K562 (cell line): ENCODE measurements around the gene NR2F2. TPM values are rescaled to one million over a fixed set of nuclear protein-coding genes. Genes with fewer than 3 reads are reported as not detected.

Source experiments
- CHD4 ChIP-seq: fragments of 200-600 bp; sonication (generic); IDR thresholded peaks from 3 replicates; pipeline ENCODE4 v1.6.1; 2012; ENCODE audit warnings: low read depth, mild to moderate bottlenecking, mixed read lengths, low read length, inconsistent platforms; ENCODE audit not compliant: insufficient read depth, insufficient replicate concordance, poor library complexity, severe bottlenecking
- HOXB6 ChIP-seq: fragments of 250-450 bp; sonication (Bioruptor Pico); IDR thresholded peaks from 2 replicates; pipeline ENCODE4 v1.5.1; 2022; ENCODE audit warnings: mild to moderate bottlenecking, borderline replicate concordance
- JUN ChIP-seq, 2 experiments: sonication (generic) in 1 of 2; formaldehyde crosslinking in 1 of 2; IDR thresholded peaks; 2 replicates each; pipeline versions ENCODE4 v1.6.1 to v1.8.0; 2012 to 2022; ENCODE audit warnings: borderline replicate concordance in 2 of 2, mild to moderate bottlenecking in 2 of 2, improper control_type of control experiment in 1 of 2, low read depth in 1 of 2, low read length in 1 of 2, missing genetic modification reagents in 1 of 2
- KDM1A ChIP-seq, 2 experiments: fragments of 450-650 bp; IDR thresholded peaks; 2 replicates each; pipeline ENCODE4 v1.6.1; 2016; ENCODE audit warnings: mild to moderate bottlenecking in 2 of 2
- MCM2 ChIP-seq: fragments of 450-650 bp; IDR thresholded peaks from 2 replicates; pipeline ENCODE4 v1.6.1; 2017; ENCODE audit warnings: low read depth, mild to moderate bottlenecking
- MTA3 ChIP-seq: fragments of 450-650 bp; formaldehyde crosslinking; IDR thresholded peaks from 2 replicates; pipeline ENCODE4 v1.6.1; 2017; ENCODE audit warnings: mild to moderate bottlenecking, borderline replicate concordance
- NR1H2 ChIP-seq: sonication (generic); formaldehyde crosslinking; IDR thresholded peaks from 2 replicates; pipeline ENCODE4 v1.4.0; 2020; ENCODE audit warnings: mild to moderate bottlenecking, missing genetic modification reagents
- RBM17 ChIP-seq: fragments of 200-400 bp; formaldehyde crosslinking; IDR thresholded peaks from 2 replicates; pipeline ENCODE4 v1.6.1; 2017; ENCODE audit warnings: low read depth, mild to moderate bottlenecking, low read length, borderline replicate concordance
- SIX5 ChIP-seq, 2 experiments: IDR thresholded peaks; 2 replicates each; pipeline ENCODE4 v1.6.1; 2011; ENCODE audit warnings: low read length in 2 of 2, borderline replicate concordance in 1 of 2, low read depth in 1 of 2, mild to moderate bottlenecking in 1 of 2, moderate library complexity in 1 of 2; ENCODE audit not compliant: insufficient read depth in 1 of 2
- TBL1XR1 ChIP-seq, 2 experiments: IDR thresholded peaks; 2 replicates each; pipeline ENCODE4 v1.6.1; 2012; ENCODE audit warnings: improper control_type of control experiment in 2 of 2, low read length in 2 of 2, mild to moderate bottlenecking in 1 of 2
- THAP7 ChIP-seq: fragments of 250-450 bp; sonication (Bioruptor Pico); IDR thresholded peaks from 2 replicates; pipeline ENCODE4 v1.5.0; 2021
- THRA ChIP-seq: fragments of 450-650 bp; IDR thresholded peaks from 2 replicates; pipeline ENCODE4 v1.6.1; 2017; ENCODE audit warnings: mild to moderate bottlenecking, moderate library complexity
- WHSC1 ChIP-seq: IDR thresholded peaks from one replicate; pipeline ENCODE4 v1.6.1; 2012; ENCODE audit warnings: low read length, control low read depth, inconsistent platforms
- ZBTB12 ChIP-seq: fragments of 250-450 bp; sonication (Bioruptor Pico); IDR thresholded peaks from 2 replicates; pipeline ENCODE4 v1.4.0; 2020
- ZMIZ1 ChIP-seq, 2 experiments: fragments of 150-350 bp in 1 of 2; IDR thresholded peaks; 2 replicates each; pipeline ENCODE4 v1.6.1; 2012 to 2016; ENCODE audit warnings: low read depth in 2 of 2, low read length in 2 of 2, mild to moderate bottlenecking in 1 of 2, moderate library complexity in 1 of 2
- ZNF263 ChIP-seq: sonication (generic); formaldehyde crosslinking; IDR thresholded peaks from 2 replicates; pipeline ENCODE4 v1.8.0; 2022; ENCODE audit warnings: mild to moderate bottlenecking, missing genetic modification reagents, borderline replicate concordance
- ZNF586 ChIP-seq: fragments of 450-650 bp; formaldehyde crosslinking; conservative IDR thresholded peaks from 2 replicates; pipeline ENCODE4 v1.4.0; 2020; ENCODE audit warnings: mild to moderate bottlenecking, moderate library complexity
- polyA plus RNA-seq, 8 experiments: library from polyadenylated mRNA; depleted of rRNA in 4 of 8; stranded (reverse) in 5 of 8; unstranded in 3 of 8; fragments of >200 nt; fragmentation: Nextera tagmentation in 2 of 8; fragmentation: Illumina TruSeq in 1 of 8; extraction: Ambion mirVana in 2 of 8; extraction: Trizol in 1 of 8; gene quantifications; 2 replicates each; pipeline versions ENCODE4 v1.2.1 to v1.2.3, GENCODE V29; 2011 to 2014; ENCODE audit warnings: inconsistent platforms in 1 of 8, missing spikeins in 1 of 8
- total RNA-seq, 7 experiments: library from RNA; depleted of rRNA in 6 of 7; stranded (reverse); fragments of >200 nt in 6 of 7; fragmentation: Illumina TruSeq in 2 of 7; extraction: Trizol in 2 of 7; gene quantifications; 2 replicates each; pipeline versions ENCODE4 v1.2.1 to v1.2.3, GENCODE V29; 2011 to 2021; ENCODE audit warnings: low replicate concordance in 1 of 7

Gene NR2F2
- total and polyA plus RNA-seq, 9 of the 15 experiments (the other 6 are each of a cell fraction or from before 2014, with no cell fraction given) = 6.0 to 51.8 (median 11.1) TPM

GRCh38 chr15:96356494-96357455, 26.3 kb downstream of the NR2F2 start (continued):
- TF ChIP-seq ZNF263 = no peak
- TF ChIP-seq THRA = no peak
- TF ChIP-seq ZNF586 (CRISPR knock-in tag) = no peak
- no peak for TF ChIP-seq WHSC1
- TF ChIP-seq RBM17 = no peak
- peak; percentile 68 for TF ChIP-seq ZBTB12 (CRISPR knock-in tag)
- TF ChIP-seq MCM2 = no peak
- no peak for TF ChIP-seq SIX5 (IDR thresholded peaks at IDR 0.05; ENCODE audit: borderline replicate concordance in 1 of 2, insufficient read depth in 1 of 2, low read depth in 1 of 2, low read length in 2 of 2)
- TF ChIP-seq HOXB6 (CRISPR knock-in tag) = no peak
- no peak for TF ChIP-seq NR1H2
- TF ChIP-seq JUN (IDR thresholded peaks at IDR 0.05; ENCODE audit: borderline replicate concordance, low read depth, low read length) = no peak
- TF ChIP-seq JUN (CRISPR knock-in tag; IDR thresholded peaks at IDR 0.05; ENCODE audit: borderline replicate concordance) = peak; percentile 66; the same call in 1 of the 2 replicates
- peak; percentile 91; the same call in 1 of the 2 replicates for TF ChIP-seq MTA3
- TF ChIP-seq THAP7 (CRISPR knock-in tag) = no peak
- peak in 1 of 2 experiments; percentile 32; a peak in 1 of 4 replicates for TF ChIP-seq ZMIZ1 (IDR thresholded peaks at IDR 0.05; ENCODE audit: low read depth in 2 of 2, low read length in 2 of 2)
- TF ChIP-seq KDM1A (IDR thresholded peaks at IDR 0.05) = peak in 1 of 2 experiments; percentile 6; a peak in 1 of 4 replicates
- TF ChIP-seq CHD4 = no peak
- TF ChIP-seq TBL1XR1 (IDR thresholded peaks at IDR 0.05; ENCODE audit: low read length in 2 of 2) = peak; percentile 65 to 75; a peak in 2 of 4 replicates
